Measurements from ENCODE around the gene CCS.

DNA sequence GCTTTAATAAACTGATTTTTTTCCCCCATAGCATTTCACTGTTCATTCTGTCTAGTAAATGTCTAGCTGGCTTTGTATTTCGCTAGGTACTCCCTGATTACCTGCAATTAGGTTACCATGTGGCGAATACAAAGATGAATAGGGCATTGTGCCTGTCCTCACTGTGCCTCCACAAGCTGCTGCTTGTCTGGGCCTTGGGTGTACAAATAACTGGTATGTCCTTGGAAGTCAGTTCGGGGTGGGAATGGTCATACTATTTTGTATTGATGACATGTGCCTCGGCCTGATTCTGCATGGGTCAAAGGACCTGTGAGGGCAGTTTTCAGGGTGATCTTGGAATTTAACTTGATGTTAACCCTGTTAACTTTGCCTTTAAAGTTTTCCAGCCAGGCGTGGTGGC, 56.9 kb downstream of the CCS start:
- TF ChIP-seq CTCF (IDR thresholded peaks at IDR 0.05; ENCODE audit: low read length) (no peak), EZH2 (IDR thresholded peaks at IDR 0.05; ENCODE audit: borderline replicate concordance, low read length) (no peak)
